Neuronal stem cell (in vitro differentiated cells): ENCODE results near the gene SLC6A18.

ENCODE experiments used
- DNase-seq: peaks from one replicate; pipeline ENCODE4 v3.0.0-alpha.2; 2013; ENCODE audit warnings: low spot score
- H2AFZ ChIP-seq: one replicate; pipeline ENCODE4 v1.6.1; 2013; ENCODE audit warnings: mild to moderate bottlenecking, low read length, inconsistent platforms
- H2AK5ac ChIP-seq: 2 replicates; pipeline ENCODE4 v1.6.1; 2013; ENCODE audit warnings: low read depth, mild to moderate bottlenecking, inconsistent platforms, low read length, moderate library complexity, mixed read lengths
- H2BK120ac ChIP-seq: 2 replicates; pipeline ENCODE4 v1.6.1; 2013; ENCODE audit warnings: low read depth, mild to moderate bottlenecking, inconsistent platforms, low read length, moderate library complexity, mixed read lengths
- H2BK12ac ChIP-seq: one replicate; pipeline ENCODE4 v1.6.1; 2013; ENCODE audit warnings: low read length, inconsistent platforms
- H2BK15ac ChIP-seq: 2 replicates; pipeline ENCODE4 v1.6.1; 2013; ENCODE audit warnings: mild to moderate bottlenecking, low read length, inconsistent platforms, mixed read lengths
- H2BK5ac ChIP-seq: one replicate; pipeline ENCODE4 v1.6.1; 2013; ENCODE audit warnings: inconsistent platforms, mild to moderate bottlenecking, low read length, moderate library complexity
- H3K14ac ChIP-seq: one replicate; pipeline ENCODE4 v1.6.1; 2013; ENCODE audit warnings: low read length, inconsistent platforms
- H3K18ac ChIP-seq: 2 replicates; pipeline ENCODE4 v1.6.1; 2013; ENCODE audit warnings: low read length, inconsistent platforms
- H3K23ac ChIP-seq: 2 replicates; pipeline ENCODE4 v1.6.1; 2013; ENCODE audit warnings: low read depth, mild to moderate bottlenecking, mixed read lengths, low read length, inconsistent platforms; ENCODE audit not compliant: poor library complexity
- H3K27ac ChIP-seq: replicated peaks from 3 replicates; pipeline ENCODE4 v1.5.1; 2013; ENCODE audit warnings: low read length, inconsistent platforms
- H3K27me3 ChIP-seq, 3 experiments: 2 replicates each; pipeline ENCODE4 v1.6.1; 2013; ENCODE audit warnings: low read length in 3 of 3, mild to moderate bottlenecking in 2 of 3, inconsistent platforms in 1 of 3, low read depth in 1 of 3, mixed read lengths in 1 of 3, moderate library complexity in 1 of 3; ENCODE audit not compliant: control insufficient read depth in 3 of 3, insufficient read depth in 3 of 3
- H3K36me3 ChIP-seq, 2 donors: replicated peaks in 1 of 2; 2 replicates each; pipeline ENCODE4 v1.6.1; 2013; ENCODE audit warnings: low read length in 2 of 2; ENCODE audit not compliant: control insufficient read depth in 2 of 2, insufficient read depth in 2 of 2
- H3K4ac ChIP-seq: 2 replicates; pipeline ENCODE4 v1.6.1; 2013; ENCODE audit warnings: inconsistent platforms, mild to moderate bottlenecking, low read length, moderate library complexity
- H3K4me1 ChIP-seq, 2 donors: 1 replicate in 1 of 2; 2 replicates in 1 of 2; pipeline ENCODE4 v1.6.1; 2013; ENCODE audit warnings: low read length in 2 of 2, low read depth in 1 of 2; ENCODE audit not compliant: control insufficient read depth in 2 of 2, insufficient read depth in 1 of 2
- H3K4me2 ChIP-seq: one replicate; pipeline ENCODE4 v1.6.1; 2013; ENCODE audit warnings: mild to moderate bottlenecking, low read length, inconsistent platforms; ENCODE audit not compliant: insufficient read depth, poor library complexity, severe bottlenecking
- H3K4me3 ChIP-seq, 2 donors: 2 replicates each; pipeline ENCODE4 v1.5.1; 2013; ENCODE audit warnings: low read length in 2 of 2, mild to moderate bottlenecking in 2 of 2, inconsistent platforms in 1 of 2, moderate library complexity in 1 of 2
- H3K79me1 ChIP-seq: one replicate; pipeline ENCODE4 v1.6.1; 2013; ENCODE audit warnings: low read depth, mild to moderate bottlenecking, inconsistent platforms, low read length, moderate library complexity
- H3K9ac ChIP-seq: one replicate; pipeline ENCODE4 v1.6.1; 2013; ENCODE audit warnings: mild to moderate bottlenecking, low read depth, low read length, inconsistent platforms; ENCODE audit not compliant: poor library complexity
- H3K9me3 ChIP-seq, 2 donors: replicated peaks in 1 of 2; 2 replicates each; pipeline versions ENCODE3 to v1.6.1; 2013; ENCODE audit warnings: low read length in 2 of 2, mild to moderate bottlenecking in 2 of 2, inconsistent platforms in 1 of 2, low read depth in 1 of 2, mixed read lengths in 1 of 2, moderate library complexity in 1 of 2; ENCODE audit not compliant: control insufficient read depth in 2 of 2, insufficient read depth in 1 of 2
- H4K8ac ChIP-seq: one replicate; pipeline ENCODE4 v1.6.1; 2013; ENCODE audit warnings: low read depth, mild to moderate bottlenecking, inconsistent platforms, low read length, moderate library complexity
- H4K91ac ChIP-seq: one replicate; pipeline ENCODE4 v1.6.1; 2013; ENCODE audit warnings: low read length, low read depth, mild to moderate bottlenecking, inconsistent platforms; ENCODE audit not compliant: poor library complexity
- WGBS, 2 donors: extraction: QIAGEN DNeasy Blood & Tissue Kit; methylation state at CpG; one replicate each; pipeline ENCODE4 v1.1.7; 2013; ENCODE audit warnings: missing lambda C conversion rate in 2 of 2, mixed read lengths in 1 of 2; ENCODE audit not compliant: insufficient read length in 2 of 2, insufficient replicate concordance in 1 of 2; ENCODE audit errors: extremely low coverage in 2 of 2; 5-methylcytosine and 5-hydroxymethylcytosine counted together

The SLC6A18 gene

DNA sequence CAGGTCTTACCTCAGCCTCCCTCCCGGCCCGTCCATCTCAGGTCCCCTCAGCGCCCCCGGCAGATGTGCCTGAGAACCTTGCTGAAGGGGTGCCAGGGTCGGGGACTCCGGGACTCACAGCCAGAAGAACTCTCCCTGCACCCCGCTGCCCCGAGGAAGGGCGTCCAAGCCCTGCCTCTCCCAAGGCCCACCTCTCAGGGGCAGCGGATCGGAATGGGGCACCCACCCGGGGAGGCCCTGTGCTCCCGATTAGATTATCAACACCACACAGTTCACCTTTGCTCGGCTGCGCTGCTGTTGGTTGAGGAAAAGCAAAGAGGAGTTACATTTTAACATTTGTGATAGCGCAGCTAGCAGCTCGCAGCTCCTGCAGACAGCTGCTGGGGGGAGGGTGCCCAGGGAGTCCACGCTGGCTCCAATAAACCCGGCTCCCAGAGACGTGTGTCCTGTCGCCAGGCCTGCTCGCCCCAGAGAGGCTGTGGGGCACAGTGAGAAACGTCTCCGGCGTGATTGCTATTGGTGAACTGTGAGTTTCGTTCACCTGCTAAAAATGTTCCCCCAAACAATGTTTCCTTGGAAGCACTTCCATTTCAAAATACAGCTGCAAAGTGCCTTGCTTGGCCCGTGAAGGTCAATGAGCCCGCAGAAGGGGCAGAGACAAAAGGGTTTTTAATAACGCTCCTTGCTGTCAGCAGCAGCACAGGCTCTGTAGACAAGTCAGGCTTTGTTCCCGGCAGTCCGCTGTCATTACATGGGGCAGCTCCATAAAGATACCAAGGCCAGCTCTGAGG lies 42.4 kb upstream of the SLC6A18 start:
- DNase-seq, result no peak
- H4K8ac ChIP-seq, result no peak overlapping the region
- H3K9me3 ChIP-seq, result peaks cover 0 to 2% of the 10 kb centered on the region in 2 donors
- H3K18ac ChIP-seq, result peak overlapping the region; percentile 91
- peak overlapping the region; percentile 94 for H2AK5ac ChIP-seq
- WGBS, 2 donors, result no CpG with 5 or more reads among the region's 31 CpGs
- H3K23ac ChIP-seq, result peak overlapping the region; percentile 31
- no peak overlapping the region for H3K4me3 ChIP-seq
- H2BK15ac ChIP-seq, result peak overlapping the region; percentile 98
- H3K36me3 ChIP-seq, result no peaks in the 10 kb centered on the region
- H3K4me1 ChIP-seq, result peaks cover 16 to 21% of the 10 kb centered on the region in 2 donors
- H3K79me1 ChIP-seq, result no peaks in the 10 kb centered on the region
- peak overlapping the region; percentile 23 for H2AFZ ChIP-seq
- H3K4me2 ChIP-seq, result peak overlapping the region; percentile 14
- peak overlapping the region; percentile 56 for H3K14ac ChIP-seq
- no peak overlapping the region for H2BK120ac ChIP-seq
- no peak overlapping the region for H3K9ac ChIP-seq
- H3K27me3 ChIP-seq, result peaks cover 0 to 5% (median 0%) of the 10 kb centered on the region in 3 experiments
- peak overlapping the region; percentile 66 for H2BK5ac ChIP-seq
- H4K91ac ChIP-seq, result no peak overlapping the region
- H2BK12ac ChIP-seq, result peak overlapping the region; percentile 58
- no peak overlapping the region for H3K4ac ChIP-seq
- peak overlapping the region; percentile 46 for H3K27ac ChIP-seq

DNA sequence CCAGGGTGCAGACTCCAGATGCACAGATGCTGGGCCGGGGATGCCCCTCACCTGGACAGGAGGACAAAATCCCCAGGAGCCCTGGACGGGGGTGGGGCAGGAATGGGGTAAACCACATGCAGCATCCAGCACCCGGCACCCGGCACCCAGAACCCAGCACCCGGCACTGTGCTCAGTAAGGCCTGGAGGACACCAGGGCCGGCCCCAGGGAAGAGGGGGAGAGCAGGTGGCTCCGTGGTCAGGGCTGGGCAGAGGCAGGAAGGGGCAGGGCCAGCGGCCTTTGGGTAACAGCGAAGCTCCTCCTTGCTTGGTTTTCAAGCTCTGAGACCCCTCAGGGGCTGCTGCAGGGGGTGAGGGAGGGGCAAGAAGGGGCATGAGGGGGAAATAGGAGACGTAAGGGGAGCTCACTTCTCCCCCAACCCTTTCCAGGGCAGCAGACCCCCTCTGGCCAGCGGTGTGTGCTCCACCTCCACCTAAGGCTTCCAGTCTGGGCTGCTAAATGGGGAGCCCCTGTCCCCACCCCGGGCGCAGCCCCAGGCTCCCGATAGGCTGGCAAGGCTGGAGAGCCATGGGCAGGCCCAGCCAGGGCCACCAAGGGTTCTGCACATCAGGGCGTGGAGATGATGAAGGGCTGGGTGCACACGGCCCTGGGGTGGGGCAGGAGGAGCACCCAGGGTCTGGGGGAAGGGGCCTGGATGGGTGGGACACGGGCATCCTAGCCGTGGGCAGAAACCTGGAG lies 41.6 kb upstream of the SLC6A18 start:
- WGBS, 2 donors, result no CpG with 5 or more reads among the region's 18 CpGs
- peaks cover 16 to 21% of the 10 kb centered on the region in 2 donors for H3K4me1 ChIP-seq

DNA sequence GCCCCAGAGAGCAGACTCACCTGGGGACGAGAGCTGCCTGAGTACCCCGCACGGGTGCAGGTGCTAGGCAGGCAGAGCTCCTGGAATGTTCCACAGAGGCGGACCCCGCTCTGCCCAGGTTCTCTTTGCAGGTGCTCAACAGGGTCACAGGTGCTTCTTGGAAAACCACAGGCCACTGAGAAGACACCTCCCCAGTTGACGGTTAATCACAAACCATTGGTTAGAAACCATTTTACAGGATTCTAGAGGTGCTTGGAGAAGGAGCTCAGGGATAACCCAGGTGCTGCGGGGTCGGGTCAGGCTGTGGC lies 41.1 kb upstream of the SLC6A18 start:
- H3K18ac ChIP-seq, result peak overlapping the region; percentile 80
- WGBS, 2 donors, result no CpG with 5 or more reads among the region's 8 CpGs
- H4K91ac ChIP-seq, result no peak overlapping the region
- no peak overlapping the region for H3K23ac ChIP-seq
- no peak overlapping the region for H2BK12ac ChIP-seq
- peaks cover 0 to 2% of the 10 kb centered on the region in 2 donors for H3K9me3 ChIP-seq
- H2AFZ ChIP-seq, result no peak overlapping the region
- no peaks in the 10 kb centered on the region for H3K79me1 ChIP-seq
- H3K27ac ChIP-seq, result no peak overlapping the region
- H3K14ac ChIP-seq, result no peak overlapping the region
- H3K9ac ChIP-seq, result no peak overlapping the region
- peak overlapping the region; percentile 97 for H2AK5ac ChIP-seq
- H4K8ac ChIP-seq, result no peak overlapping the region
- H2BK5ac ChIP-seq, result peak overlapping the region; percentile 75
- H2BK15ac ChIP-seq, result peak overlapping the region; percentile 98
- peak overlapping the region; percentile 37 for H3K4ac ChIP-seq
- H3K36me3 ChIP-seq, result no peaks in the 10 kb centered on the region
- no peak overlapping the region for H3K4me2 ChIP-seq
- peaks cover 16 to 21% of the 10 kb centered on the region in 2 donors for H3K4me1 ChIP-seq
- H3K4me3 ChIP-seq, result no peak overlapping the region
- H3K27me3 ChIP-seq, result peaks cover 0 to 5% (median 0%) of the 10 kb centered on the region in 3 experiments
- H2BK120ac ChIP-seq, result peak overlapping the region; percentile 81
- DNase-seq, result no peak

More for the DNA sequence above, 41.6 kb upstream of the SLC6A18 start:
- Histone ChIP-seq H2AFZ (peak overlapping the region; percentile 20), H4K8ac (no peak overlapping the region), H2AK5ac (peak overlapping the region; percentile 97), H3K79me1 (no peaks in the 10 kb centered on the region), H3K27me3 (peaks cover 0 to 5% (median 0%) of the 10 kb centered on the region in 3 experiments), H3K27ac (peak overlapping the region; percentile 46), H2BK5ac (peak overlapping the region; percentile 75), H3K36me3 (no peaks in the 10 kb centered on the region), H3K14ac (peak overlapping the region; percentile 56), H2BK15ac (peak overlapping the region; percentile 98), H3K18ac (peak overlapping the region; percentile 80), H3K4ac (peak overlapping the region; percentile 37), H3K4me2 (no peak overlapping the region), H2BK120ac (peak overlapping the region; percentile 81), H3K23ac (peak overlapping the region; percentile 20), H3K9me3 (peaks cover 0 to 2% of the 10 kb centered on the region in 2 donors), H4K91ac (no peak overlapping the region), H3K4me3 (no peak overlapping the region), H2BK12ac (peak overlapping the region; percentile 73), H3K9ac (no peak overlapping the region)
- no peak for DNase-seq

DNA sequence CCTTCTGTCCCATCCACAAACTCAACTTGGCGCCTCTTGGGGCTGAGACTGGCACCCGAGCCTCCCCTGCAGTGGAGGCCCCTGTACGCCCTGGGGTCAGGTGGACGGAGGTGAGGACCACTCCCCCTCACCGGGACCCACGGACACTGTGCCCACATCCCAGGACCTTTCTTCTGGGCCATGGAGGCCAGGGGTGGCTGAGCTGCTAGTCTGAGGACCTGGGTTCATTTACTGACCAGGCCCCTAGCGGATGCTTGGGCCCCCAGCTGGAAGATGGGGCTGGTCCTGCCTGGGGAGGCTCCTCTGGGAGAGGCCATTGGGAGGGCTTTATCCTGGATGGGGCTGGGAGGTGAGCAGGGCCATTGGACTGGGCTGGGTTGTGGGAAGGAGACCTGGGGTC lies 40.7 kb upstream of the SLC6A18 start:
- Histone ChIP-seq H2AFZ (no peak overlapping the region), H3K23ac (no peak overlapping the region), H2BK12ac (no peak overlapping the region), H4K91ac (no peak overlapping the region), H3K79me1 (no peaks in the 10 kb centered on the region), H4K8ac (no peak overlapping the region), H3K4me1 (peaks cover 16 to 21% of the 10 kb centered on the region in 2 donors), H3K4me3 (no peak overlapping the region), H3K9ac (no peak overlapping the region), H3K27me3 (peaks cover 0 to 5% (median 0%) of the 10 kb centered on the region in 3 experiments), H3K36me3 (no peaks in the 10 kb centered on the region), H3K14ac (no peak overlapping the region), H3K9me3 (peaks cover 0 to 2% of the 10 kb centered on the region in 2 donors), H3K4ac (no peak overlapping the region), H3K27ac (no peak overlapping the region), H2BK120ac (peak overlapping the region; percentile 81), H2BK15ac (peak overlapping the region; percentile 98), H3K18ac (peak overlapping the region; percentile 38), H2AK5ac (peak overlapping the region; percentile 97), H3K4me2 (no peak overlapping the region), H2BK5ac (peak overlapping the region; percentile 53)
- no peak for DNase-seq
- WGBS, 2 donors, result no CpG with 5 or more reads among the region's 7 CpGs
